Esophagus squamous epithelium (tissue), 4 donors: Measurements from ENCODE around the gene TMC8.

Source experiments
- CTCF ChIP-seq, 6 experiments: fragments of 450-650 bp in 4 of 6; fragments of 200-600 bp in 2 of 6; sonication (generic) in 2 of 6; IDR thresholded peaks; one replicate each; pipeline ENCODE4 v1.5.1; 2016 to 2019; ENCODE audit warnings: antibody characterized with exemption in 6 of 6, mild to moderate bottlenecking in 4 of 6, moderate library complexity in 4 of 6
- POLR2A ChIP-seq, 4 donors: fragments of 450-650 bp; IDR thresholded peaks; one replicate each; pipeline ENCODE4 v1.6.1; 2017; ENCODE audit warnings: antibody characterized with exemption in 4 of 4, mild to moderate bottlenecking in 4 of 4, moderate library complexity in 3 of 4

- TF ChIP-seq CTCF (IDR thresholded peaks at IDR 0.05) (no peak), POLR2A (IDR thresholded peaks at IDR 0.05) (no peak)
These were observed 7.2 kb upstream of the TMC8 start for GRCh38 chr17:78123258-78123929.
